GM12878 (cell line): ENCODE results near the gene CUL9. TPM values are rescaled to one million over a fixed set of nuclear protein-coding genes. Genes with fewer than 3 reads are reported as not detected.

Source experiments
- ATAC-seq: fragments of 200-7000 bp; cut with Tn5 transposase; 3 replicates; pipeline ENCODE4 v1.9.1; 2020; ENCODE audit warnings: mild to moderate bottlenecking, moderate library complexity
- BruUV-seq: library from RNA; stranded (reverse); fragments of 400-500 nt; replicated peaks from 2 replicates; lab custom pipeline; 2021; lab: Mats Ljungman, UMichigan
- CTCF ChIA-PET: fragments of 300-600 bp; sonication (Branson Sonifier 250); formaldehyde crosslinking; extraction: SDS; loops from one replicate; lab custom pipeline; 2021; ENCODE audit warnings: inconsistent platforms; lab: Yijun Ruan, JAX
- POLR2A ChIA-PET: fragments of 350-600 bp; formaldehyde crosslinking; extraction: SDS; loops from one replicate; lab custom pipeline; 2021; ENCODE audit warnings: inconsistent platforms; lab: Charles Lee
- RAD21 ChIA-PET: fragments of 300-600 bp; sonication (Branson Sonifier 250); formaldehyde crosslinking; loops from one replicate; lab custom pipeline; 2023; ENCODE audit warnings: antibody characterized with exemption; ENCODE audit not compliant: unreplicated experiment; lab: Charles Lee
- SMC1A ChIA-PET: fragments of 300-600 bp; sonication (Branson Sonifier 250); formaldehyde crosslinking; loops from one replicate; lab custom pipeline; 2023; ENCODE audit not compliant: unreplicated experiment, uncharacterized antibody; lab: Charles Lee
- DNase-seq: peaks from one replicate; pipeline ENCODE4 v3.0.0-alpha.2; 2011; ENCODE audit warnings: low read depth, low spot score
- FAIRE-seq: peaks from 3 replicates; lab custom pipeline; 2011; peaks lifted over from hg19 to GRCh38; lab: Jason Lieb, UNC
- H2AFZ ChIP-seq: 2 replicates; pipeline ENCODE4 v1.6.0; 2011; ENCODE audit warnings: low read depth, low read length, control low read depth; ENCODE audit not compliant: control insufficient read depth
- H3K27ac ChIP-seq: 2 replicates; pipeline ENCODE4 v1.5.1; 2011; ENCODE audit warnings: control low read depth; ENCODE audit not compliant: control insufficient read depth, insufficient read depth
- H3K27me3 ChIP-seq, 2 experiments: replicated peaks in 1 of 2; 2 replicates each; pipeline versions ENCODE4 v1.6.0 to v1.6.1; 2011; ENCODE audit warnings: low read length in 1 of 2; ENCODE audit not compliant: control insufficient read depth in 2 of 2, insufficient read depth in 2 of 2
- H3K36me3 ChIP-seq, 2 experiments: 2 replicates each; pipeline ENCODE4 v1.5.1; 2011; ENCODE audit warnings: low read length in 1 of 2; ENCODE audit not compliant: control insufficient read depth in 2 of 2, insufficient read depth in 2 of 2
- H3K4me1 ChIP-seq: 2 replicates; pipeline ENCODE4 v1.6.1; 2011; ENCODE audit warnings: mild to moderate bottlenecking, low read length, moderate library complexity, mixed read lengths; ENCODE audit not compliant: control insufficient read depth, insufficient read depth
- H3K4me2 ChIP-seq: 2 replicates; pipeline ENCODE4 v1.6.0; 2011; ENCODE audit warnings: control low read depth; ENCODE audit not compliant: control insufficient read depth, insufficient read depth
- H3K4me3 ChIP-seq: fragments of 200-600 bp; sonication (generic); 2 replicates; pipeline ENCODE4 v1.5.1; 2016
- H3K79me2 ChIP-seq: 2 replicates; pipeline ENCODE4 v1.6.0; 2011; ENCODE audit warnings: low read length; ENCODE audit not compliant: control insufficient read depth, insufficient read depth
- H3K9ac ChIP-seq: 2 replicates; pipeline ENCODE4 v1.8.0; 2011; ENCODE audit warnings: low read length, control low read depth, mixed read lengths; ENCODE audit not compliant: control insufficient read depth, insufficient read depth
- H3K9me3 ChIP-seq: replicated peaks from 3 replicates; pipeline ENCODE4 v1.5.1; 2011; ENCODE audit warnings: mild to moderate bottlenecking, low read length; ENCODE audit not compliant: control insufficient read depth, insufficient read depth
- H4K20me1 ChIP-seq: 2 replicates; pipeline ENCODE4 v1.6.0; 2011; ENCODE audit not compliant: control insufficient read depth, insufficient read depth
- DPF2 ChIP-seq: fragments of 450-650 bp; IDR thresholded peaks from 2 replicates; pipeline ENCODE4 v1.6.1; 2017; ENCODE audit warnings: mild to moderate bottlenecking
- HDAC6 ChIP-seq: fragments of 200-600 bp; sonication (generic); IDR thresholded peaks from one replicate; pipeline ENCODE4 v1.8.0; 2017; ENCODE audit warnings: antibody characterized with exemption; ENCODE audit not compliant: unreplicated experiment
- KAT2A ChIP-seq: conservative IDR thresholded peaks from 2 replicates; pipeline ENCODE4 v1.6.1; 2011; ENCODE audit warnings: low read depth, low read length; ENCODE audit not compliant: control insufficient read depth
- NRF1 ChIP-seq: conservative IDR thresholded peaks from 2 replicates; pipeline ENCODE4 v1.6.1; 2011; ENCODE audit warnings: mild to moderate bottlenecking, low read depth, low read length, improper control_type of control experiment
- PAX8 ChIP-seq: fragments of 450-650 bp; IDR thresholded peaks from 2 replicates; pipeline ENCODE4 v1.6.1; 2017; ENCODE audit warnings: mild to moderate bottlenecking, moderate library complexity
- POLR2AphosphoS2 ChIP-seq: IDR thresholded peaks from 2 replicates; pipeline ENCODE4 v1.6.1; 2011; ENCODE audit warnings: low read depth, mild to moderate bottlenecking, low read length, improper control_type of control experiment, moderate library complexity
- RELA ChIP-seq: fragments of 450-650 bp; IDR thresholded peaks from 2 replicates; pipeline ENCODE4 v1.8.0; 2014; ENCODE audit warnings: borderline replicate concordance; ENCODE audit not compliant: partially characterized antibody
- RUNX3 ChIP-seq: IDR thresholded peaks from 2 replicates; pipeline ENCODE4 v1.6.1; 2012; ENCODE audit warnings: low read length, inconsistent platforms
- ZBED1 ChIP-seq: IDR thresholded peaks from 2 replicates; pipeline ENCODE4 v1.6.1; 2016; ENCODE audit warnings: borderline replicate concordance
- ZZZ3 ChIP-seq: IDR thresholded peaks from 2 replicates; pipeline ENCODE4 v1.6.1; 2011; ENCODE audit warnings: low read depth; ENCODE audit not compliant: control insufficient read depth, insufficient read length
- WGBS: methylation state at CpG from one replicate; pipeline ENCODE4 v1.1.6; 2016; ENCODE audit warnings: low lambda C conversion rate; ENCODE audit not compliant: insufficient replicate concordance, insufficient coverage; ENCODE audit errors: missing lambda C conversion rate; 5-methylcytosine and 5-hydroxymethylcytosine counted together
- in situ Hi-C: fragments of 300-500 bp; cut with MboI; formaldehyde crosslinking; loops from 9 replicates; pipeline ENCODE4 v1.14.3; 2018; ENCODE audit warnings: mixed read lengths
- intact Hi-C: fragments of 100-400 bp; cut with micrococcal nuclease; formaldehyde crosslinking; loops from one replicate; pipeline ENCODE4 v1.14.2; 2022; ENCODE audit not compliant: unreplicated experiment
- polyA plus RNA-seq, 11 experiments: library from polyadenylated mRNA; depleted of rRNA in 4 of 11; unstranded in 6 of 11; stranded (reverse) in 5 of 11; fragments of >200 nt; fragmentation: Nextera tagmentation in 4 of 11; fragmentation: Illumina TruSeq in 1 of 11; extraction: Ambion mirVana in 4 of 11; extraction: Trizol in 1 of 11; gene quantifications; 1 replicate in 1 of 11; 2 replicates in 10 of 11; pipeline versions ENCODE4 v1.2.1 to v1.2.3, GENCODE V29; 2011 to 2016; ENCODE audit warnings: inconsistent platforms in 2 of 11, missing spikeins in 2 of 11, low read depth in 1 of 11
- total RNA-seq, 4 experiments: library from RNA; depleted of rRNA in 3 of 4; stranded (reverse); fragments of >200 nt in 3 of 4; fragmentation: Illumina TruSeq in 1 of 4; extraction: Trizol in 1 of 4; gene quantifications; 2 replicates each; pipeline versions ENCODE4 v1.2.1 to v1.2.3, GENCODE V29; 2013 to 2021
- TF ChIP-seq, protein P1 (sequence below): fragments of 450-650 bp; IDR thresholded peaks from 2 replicates; pipeline ENCODE4 v1.6.1; 2016; ENCODE audit warnings: mild to moderate bottlenecking, moderate library complexity, borderline replicate concordance
- TF ChIP-seq, protein P2 (sequence below): fragments of 450-650 bp; IDR thresholded peaks from 2 replicates; pipeline ENCODE4 v1.6.1; 2017; ENCODE audit warnings: mild to moderate bottlenecking, moderate library complexity

CUL9 gene
- total and polyA plus RNA-seq, 10 of the 15 experiments (the other 5 are each of a cell fraction or from before 2014, with no cell fraction given), result 1.2 to 48.3 (median 17.2) TPM

DNA sequence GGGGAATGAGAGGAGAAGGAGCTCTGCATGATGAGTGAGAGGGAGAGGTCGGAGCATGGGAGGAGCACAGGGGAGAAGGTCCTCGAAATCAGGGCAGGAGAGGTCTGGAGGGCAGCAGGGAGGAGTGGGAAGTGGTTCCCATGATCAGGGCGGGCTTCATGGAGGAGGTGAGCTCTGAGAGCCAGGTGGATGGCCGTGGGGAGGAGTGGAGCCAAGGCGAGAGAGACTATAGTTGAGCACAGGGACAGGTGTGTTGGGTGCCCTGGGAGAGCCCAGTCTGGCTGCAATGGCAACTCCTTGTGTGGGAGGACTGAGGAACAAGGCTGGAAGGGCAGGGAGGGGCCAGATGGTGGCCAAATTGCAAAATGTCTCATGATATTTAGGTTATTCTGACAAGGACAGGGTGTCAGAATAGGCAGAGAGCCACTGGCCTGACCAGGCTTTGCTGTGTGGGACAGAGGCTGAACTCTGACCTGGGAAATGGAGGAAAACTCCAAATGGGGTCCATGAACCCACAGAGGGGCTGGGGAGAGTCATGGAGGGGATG lies 82.7 kb downstream of the CUL9 start:
- Histone ChIP-seq H3K9me3 (no peaks in the 10 kb centered on the region), H4K20me1 (no peaks in the 10 kb centered on the region), H3K79me2 (no peaks in the 10 kb centered on the region), H3K4me3 (no peak overlapping the region), H3K9ac (no peak overlapping the region), H3K4me1 (peaks cover 9% of the 10 kb centered on the region), H3K27ac (no peak overlapping the region), H3K27me3 (no peaks in the 10 kb centered on the region), H3K4me2 (no peak overlapping the region), H2AFZ (no peak overlapping the region), H3K36me3 (no peaks in the 10 kb centered on the region)
- BruUV-seq, result no TSS peak
- RAD21 ChIA-PET, result interaction anchor here (1.1 to 6.9 kb wide), 8 partner anchors 44 to 242 kb away, joined by 3 to 44 read pairs (median 10); partner anchors contain the start of gene CRIP3
- CTCF ChIA-PET, result interaction anchor here (0.6 to 6.1 kb wide), 15 partner anchors 32 to 241 kb away, joined by 3 to 56 read pairs (median 5); partner anchors contain the start of genes CRIP3 and DNPH1
- in situ Hi-C loops, result no loop called here
- DNase-seq (no peak), ATAC-seq (no peak), FAIRE-seq (no peak)
- SMC1A ChIA-PET, result interaction anchor here (0.6 to 3.1 kb wide), 10 partner anchors 8 to 242 kb away, joined by 3 to 16 read pairs (median 4); no protein-coding TSS in a partner anchor
- WGBS, result 53% methylated on average over 5 of the region's 5 CpGs
- POLR2A ChIA-PET, result interaction anchor here (0.5 to 0.6 kb wide), 2 partner anchors 130 to 193 kb away, joined by 3 to 5 read pairs; no protein-coding TSS in a partner anchor
- intact Hi-C loops, result no loop called here
- no peak for TF ChIP-seq KAT2A
- no peak for TF ChIP-seq PAX8
- TF ChIP-seq ZBED1, result no peak
- no peak for TF ChIP-seq HDAC6
- TF ChIP-seq, protein P1, sequence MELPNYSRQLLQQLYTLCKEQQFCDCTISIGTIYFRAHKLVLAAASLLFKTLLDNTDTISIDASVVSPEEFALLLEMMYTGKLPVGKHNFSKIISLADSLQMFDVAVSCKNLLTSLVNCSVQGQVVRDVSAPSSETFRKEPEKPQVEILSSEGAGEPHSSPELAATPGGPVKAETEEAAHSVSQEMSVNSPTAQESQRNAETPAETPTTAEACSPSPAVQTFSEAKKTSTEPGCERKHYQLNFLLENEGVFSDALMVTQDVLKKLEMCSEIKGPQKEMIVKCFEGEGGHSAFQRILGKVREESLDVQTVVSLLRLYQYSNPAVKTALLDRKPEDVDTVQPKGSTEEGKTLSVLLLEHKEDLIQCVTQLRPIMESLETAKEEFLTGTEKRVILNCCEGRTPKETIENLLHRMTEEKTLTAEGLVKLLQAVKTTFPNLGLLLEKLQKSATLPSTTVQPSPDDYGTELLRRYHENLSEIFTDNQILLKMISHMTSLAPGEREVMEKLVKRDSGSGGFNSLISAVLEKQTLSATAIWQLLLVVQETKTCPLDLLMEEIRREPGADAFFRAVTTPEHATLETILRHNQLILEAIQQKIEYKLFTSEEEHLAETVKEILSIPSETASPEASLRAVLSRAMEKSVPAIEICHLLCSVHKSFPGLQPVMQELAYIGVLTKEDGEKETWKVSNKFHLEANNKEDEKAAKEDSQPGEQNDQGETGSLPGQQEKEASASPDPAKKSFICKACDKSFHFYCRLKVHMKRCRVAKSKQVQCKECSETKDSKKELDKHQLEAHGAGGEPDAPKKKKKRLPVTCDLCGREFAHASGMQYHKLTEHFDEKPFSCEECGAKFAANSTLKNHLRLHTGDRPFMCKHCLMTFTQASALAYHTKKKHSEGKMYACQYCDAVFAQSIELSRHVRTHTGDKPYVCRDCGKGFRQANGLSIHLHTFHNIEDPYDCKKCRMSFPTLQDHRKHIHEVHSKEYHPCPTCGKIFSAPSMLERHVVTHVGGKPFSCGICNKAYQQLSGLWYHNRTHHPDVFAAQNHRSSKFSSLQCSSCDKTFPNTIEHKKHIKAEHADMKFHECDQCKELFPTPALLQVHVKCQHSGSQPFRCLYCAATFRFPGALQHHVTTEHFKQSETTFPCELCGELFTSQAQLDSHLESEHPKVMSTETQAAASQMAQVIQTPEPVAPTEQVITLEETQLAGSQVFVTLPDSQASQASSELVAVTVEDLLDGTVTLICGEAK, result no peak
- TF ChIP-seq RUNX3, result no peak
- TF ChIP-seq RELA, result no peak
- no peak for TF ChIP-seq POLR2AphosphoS2
- no peak for TF ChIP-seq NRF1
- TF ChIP-seq, protein P2, sequence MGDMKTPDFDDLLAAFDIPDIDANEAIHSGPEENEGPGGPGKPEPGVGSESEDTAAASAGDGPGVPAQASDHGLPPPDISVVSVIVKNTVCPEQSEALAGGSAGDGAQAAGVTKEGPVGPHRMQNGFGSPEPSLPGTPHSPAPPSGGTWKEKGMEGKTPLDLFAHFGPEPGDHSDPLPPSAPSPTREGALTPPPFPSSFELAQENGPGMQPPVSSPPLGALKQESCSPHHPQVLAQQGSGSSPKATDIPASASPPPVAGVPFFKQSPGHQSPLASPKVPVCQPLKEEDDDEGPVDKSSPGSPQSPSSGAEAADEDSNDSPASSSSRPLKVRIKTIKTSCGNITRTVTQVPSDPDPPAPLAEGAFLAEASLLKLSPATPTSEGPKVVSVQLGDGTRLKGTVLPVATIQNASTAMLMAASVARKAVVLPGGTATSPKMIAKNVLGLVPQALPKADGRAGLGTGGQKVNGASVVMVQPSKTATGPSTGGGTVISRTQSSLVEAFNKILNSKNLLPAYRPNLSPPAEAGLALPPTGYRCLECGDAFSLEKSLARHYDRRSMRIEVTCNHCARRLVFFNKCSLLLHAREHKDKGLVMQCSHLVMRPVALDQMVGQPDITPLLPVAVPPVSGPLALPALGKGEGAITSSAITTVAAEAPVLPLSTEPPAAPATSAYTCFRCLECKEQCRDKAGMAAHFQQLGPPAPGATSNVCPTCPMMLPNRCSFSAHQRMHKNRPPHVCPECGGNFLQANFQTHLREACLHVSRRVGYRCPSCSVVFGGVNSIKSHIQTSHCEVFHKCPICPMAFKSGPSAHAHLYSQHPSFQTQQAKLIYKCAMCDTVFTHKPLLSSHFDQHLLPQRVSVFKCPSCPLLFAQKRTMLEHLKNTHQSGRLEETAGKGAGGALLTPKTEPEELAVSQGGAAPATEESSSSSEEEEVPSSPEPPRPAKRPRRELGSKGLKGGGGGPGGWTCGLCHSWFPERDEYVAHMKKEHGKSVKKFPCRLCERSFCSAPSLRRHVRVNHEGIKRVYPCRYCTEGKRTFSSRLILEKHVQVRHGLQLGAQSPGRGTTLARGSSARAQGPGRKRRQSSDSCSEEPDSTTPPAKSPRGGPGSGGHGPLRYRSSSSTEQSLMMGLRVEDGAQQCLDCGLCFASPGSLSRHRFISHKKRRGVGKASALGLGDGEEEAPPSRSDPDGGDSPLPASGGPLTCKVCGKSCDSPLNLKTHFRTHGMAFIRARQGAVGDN, result no peak
- TF ChIP-seq ZZZ3, result no peak
- no peak for TF ChIP-seq DPF2
